Neuronal stem cell (in vitro differentiated cells): ENCODE measurements around the gene TMEM9.

ENCODE experiments used
- DNase-seq: peaks from one replicate; pipeline ENCODE4 v3.0.0-alpha.2; 2013; ENCODE audit warnings: low spot score
- H2AFZ ChIP-seq: one replicate; pipeline ENCODE4 v1.6.1; 2013; ENCODE audit warnings: mild to moderate bottlenecking, low read length, inconsistent platforms
- H2AK5ac ChIP-seq: 2 replicates; pipeline ENCODE4 v1.6.1; 2013; ENCODE audit warnings: low read depth, mild to moderate bottlenecking, inconsistent platforms, low read length, moderate library complexity, mixed read lengths
- H2BK120ac ChIP-seq: 2 replicates; pipeline ENCODE4 v1.6.1; 2013; ENCODE audit warnings: low read depth, mild to moderate bottlenecking, inconsistent platforms, low read length, moderate library complexity, mixed read lengths
- H2BK12ac ChIP-seq: one replicate; pipeline ENCODE4 v1.6.1; 2013; ENCODE audit warnings: low read length, inconsistent platforms
- H2BK15ac ChIP-seq: 2 replicates; pipeline ENCODE4 v1.6.1; 2013; ENCODE audit warnings: mild to moderate bottlenecking, low read length, inconsistent platforms, mixed read lengths
- H2BK5ac ChIP-seq: one replicate; pipeline ENCODE4 v1.6.1; 2013; ENCODE audit warnings: inconsistent platforms, mild to moderate bottlenecking, low read length, moderate library complexity
- H3K14ac ChIP-seq: one replicate; pipeline ENCODE4 v1.6.1; 2013; ENCODE audit warnings: low read length, inconsistent platforms
- H3K18ac ChIP-seq: 2 replicates; pipeline ENCODE4 v1.6.1; 2013; ENCODE audit warnings: low read length, inconsistent platforms
- H3K23ac ChIP-seq: 2 replicates; pipeline ENCODE4 v1.6.1; 2013; ENCODE audit warnings: low read depth, mild to moderate bottlenecking, mixed read lengths, low read length, inconsistent platforms; ENCODE audit not compliant: poor library complexity
- H3K27ac ChIP-seq: replicated peaks from 3 replicates; pipeline ENCODE4 v1.5.1; 2013; ENCODE audit warnings: low read length, inconsistent platforms
- H3K27me3 ChIP-seq, 3 experiments: 2 replicates each; pipeline ENCODE4 v1.6.1; 2013; ENCODE audit warnings: low read length in 3 of 3, mild to moderate bottlenecking in 2 of 3, inconsistent platforms in 1 of 3, low read depth in 1 of 3, mixed read lengths in 1 of 3, moderate library complexity in 1 of 3; ENCODE audit not compliant: control insufficient read depth in 3 of 3, insufficient read depth in 3 of 3
- H3K36me3 ChIP-seq, 2 donors: replicated peaks in 1 of 2; 2 replicates each; pipeline ENCODE4 v1.6.1; 2013; ENCODE audit warnings: low read length in 2 of 2; ENCODE audit not compliant: control insufficient read depth in 2 of 2, insufficient read depth in 2 of 2
- H3K4ac ChIP-seq: 2 replicates; pipeline ENCODE4 v1.6.1; 2013; ENCODE audit warnings: inconsistent platforms, mild to moderate bottlenecking, low read length, moderate library complexity
- H3K4me1 ChIP-seq, 2 donors: 1 replicate in 1 of 2; 2 replicates in 1 of 2; pipeline ENCODE4 v1.6.1; 2013; ENCODE audit warnings: low read length in 2 of 2, low read depth in 1 of 2; ENCODE audit not compliant: control insufficient read depth in 2 of 2, insufficient read depth in 1 of 2
- H3K4me2 ChIP-seq: one replicate; pipeline ENCODE4 v1.6.1; 2013; ENCODE audit warnings: mild to moderate bottlenecking, low read length, inconsistent platforms; ENCODE audit not compliant: insufficient read depth, poor library complexity, severe bottlenecking
- H3K4me3 ChIP-seq, 2 donors: 2 replicates each; pipeline ENCODE4 v1.5.1; 2013; ENCODE audit warnings: low read length in 2 of 2, mild to moderate bottlenecking in 2 of 2, inconsistent platforms in 1 of 2, moderate library complexity in 1 of 2
- H3K79me1 ChIP-seq: one replicate; pipeline ENCODE4 v1.6.1; 2013; ENCODE audit warnings: low read depth, mild to moderate bottlenecking, inconsistent platforms, low read length, moderate library complexity
- H3K9ac ChIP-seq: one replicate; pipeline ENCODE4 v1.6.1; 2013; ENCODE audit warnings: mild to moderate bottlenecking, low read depth, low read length, inconsistent platforms; ENCODE audit not compliant: poor library complexity
- H3K9me3 ChIP-seq, 2 donors: replicated peaks in 1 of 2; 2 replicates each; pipeline versions ENCODE3 to v1.6.1; 2013; ENCODE audit warnings: low read length in 2 of 2, mild to moderate bottlenecking in 2 of 2, inconsistent platforms in 1 of 2, low read depth in 1 of 2, mixed read lengths in 1 of 2, moderate library complexity in 1 of 2; ENCODE audit not compliant: control insufficient read depth in 2 of 2, insufficient read depth in 1 of 2
- H4K8ac ChIP-seq: one replicate; pipeline ENCODE4 v1.6.1; 2013; ENCODE audit warnings: low read depth, mild to moderate bottlenecking, inconsistent platforms, low read length, moderate library complexity
- H4K91ac ChIP-seq: one replicate; pipeline ENCODE4 v1.6.1; 2013; ENCODE audit warnings: low read length, low read depth, mild to moderate bottlenecking, inconsistent platforms; ENCODE audit not compliant: poor library complexity
- WGBS, 2 donors: extraction: QIAGEN DNeasy Blood & Tissue Kit; methylation state at CpG; one replicate each; pipeline ENCODE4 v1.1.7; 2013; ENCODE audit warnings: missing lambda C conversion rate in 2 of 2, mixed read lengths in 1 of 2; ENCODE audit not compliant: insufficient read length in 2 of 2, insufficient replicate concordance in 1 of 2; ENCODE audit errors: extremely low coverage in 2 of 2; 5-methylcytosine and 5-hydroxymethylcytosine counted together

The TMEM9 gene

DNA sequence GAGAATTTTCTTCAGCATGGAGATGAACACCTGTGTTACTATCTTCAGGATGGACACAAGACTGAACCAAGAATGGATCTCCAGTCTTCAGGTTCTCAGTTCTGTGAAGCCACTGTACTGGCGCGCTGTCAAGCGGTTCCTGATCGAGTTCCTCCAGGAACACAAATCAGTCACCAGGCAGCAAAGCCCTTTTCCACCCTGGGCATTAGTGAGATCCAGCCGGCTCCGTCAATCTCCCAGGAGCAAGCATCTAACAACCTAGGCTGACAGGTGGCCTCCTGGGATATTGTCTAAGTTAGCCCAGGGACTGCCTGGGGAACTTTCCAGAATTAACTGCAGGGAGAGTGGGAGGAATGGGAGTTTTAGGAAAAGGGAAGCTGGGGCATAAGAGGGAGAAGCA, 26.6 kb upstream of the TMEM9 start:
- Histone ChIP-seq H3K14ac (no peak overlapping the region), H3K4ac (no peak overlapping the region), H2BK12ac (no peak overlapping the region), H3K4me2 (no peak overlapping the region), H3K9ac (no peak overlapping the region), H4K8ac (no peak overlapping the region), H3K9me3 (no peaks in the 10 kb centered on the region), H3K18ac (no peak overlapping the region), H2BK120ac (no peak overlapping the region), H3K27ac (no peak overlapping the region), H3K79me1 (no peaks in the 10 kb centered on the region), H2BK5ac (no peak overlapping the region), H3K23ac (no peak overlapping the region), H4K91ac (no peak overlapping the region), H3K36me3 (no peaks in the 10 kb centered on the region), H2AK5ac (no peak overlapping the region), H3K27me3 (peaks cover 0 to 58% (median 0%) of the 10 kb centered on the region in 3 experiments), H2AFZ (no peak overlapping the region), H2BK15ac (no peak overlapping the region), H3K4me3 (no peak overlapping the region), H3K4me1 (peaks cover 4% of the 10 kb centered on the region in 2 donors)
- WGBS, 2 donors: no CpG with 5 or more reads among the region's 6 CpGs
- no peak for DNase-seq

DNA sequence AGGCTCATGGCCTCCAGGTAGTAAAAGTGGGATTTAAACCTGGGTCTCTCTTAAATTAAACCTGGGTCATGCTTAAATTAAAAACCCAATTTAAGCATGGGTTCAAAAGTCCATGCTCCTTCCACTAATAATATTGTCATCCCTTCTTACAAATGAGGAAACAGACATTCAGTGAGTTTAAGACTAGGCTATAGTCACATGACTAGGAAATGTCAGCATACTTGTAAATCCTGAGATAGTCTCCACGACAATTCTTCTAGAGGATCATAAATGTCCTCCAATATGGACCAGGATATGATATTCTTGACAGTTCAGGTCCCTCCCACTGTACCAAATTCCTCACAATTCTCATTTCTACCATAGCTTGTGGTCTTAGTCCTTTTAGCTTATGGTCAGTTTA, 25.9 kb upstream of the TMEM9 start:
- Histone ChIP-seq H2AK5ac (no peak overlapping the region), H3K9me3 (no peaks in the 10 kb centered on the region), H2AFZ (no peak overlapping the region), H4K91ac (no peak overlapping the region), H4K8ac (no peak overlapping the region), H3K18ac (no peak overlapping the region), H3K4me2 (no peak overlapping the region), H2BK12ac (no peak overlapping the region), H2BK120ac (no peak overlapping the region), H3K27me3 (peaks cover 0 to 59% (median 0%) of the 10 kb centered on the region in 3 experiments), H3K14ac (no peak overlapping the region), H3K4me3 (no peak overlapping the region), H3K4ac (no peak overlapping the region), H3K79me1 (no peaks in the 10 kb centered on the region), H3K4me1 (peaks cover 4% of the 10 kb centered on the region in 2 donors), H3K27ac (no peak overlapping the region), H3K23ac (no peak overlapping the region), H2BK5ac (no peak overlapping the region), H3K9ac (no peak overlapping the region), H3K36me3 (no peaks in the 10 kb centered on the region), H2BK15ac (no peak overlapping the region)
- WGBS, 2 donors: no CpG with 5 or more reads among the region's 1 CpG
- no peak for DNase-seq

DNA sequence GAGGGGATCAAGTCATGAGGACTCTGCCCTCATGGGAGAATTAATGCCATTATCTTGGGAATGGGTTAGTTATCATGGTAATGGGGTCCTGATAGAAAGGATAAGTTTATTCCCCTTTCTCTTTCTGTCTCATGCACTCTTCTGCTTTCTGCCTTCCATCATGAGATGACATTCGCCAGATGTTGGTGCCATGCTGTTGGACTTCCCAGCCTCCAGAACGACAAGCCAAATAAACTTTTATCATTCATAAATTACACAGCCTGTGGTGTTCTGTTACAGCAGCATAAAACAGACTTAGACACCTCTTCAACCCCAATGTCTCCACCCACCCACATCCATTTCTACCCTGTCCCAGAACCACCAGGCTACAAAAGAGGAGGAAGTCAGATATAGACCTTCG, 24.4 kb upstream of the TMEM9 start:
- H3K9me3 ChIP-seq: no peaks in the 10 kb centered on the region
- no peaks in the 10 kb centered on the region for H3K36me3 ChIP-seq
- H3K4me1 ChIP-seq: peaks cover 0 to 1% of the 10 kb centered on the region in 2 donors
- H3K9ac ChIP-seq: no peak overlapping the region
- H3K4me2 ChIP-seq: no peak overlapping the region
- no peaks in the 10 kb centered on the region for H3K79me1 ChIP-seq
- peaks cover 0 to 56% (median 0%) of the 10 kb centered on the region in 3 experiments for H3K27me3 ChIP-seq
- no peak overlapping the region for H4K91ac ChIP-seq
- no peak overlapping the region for H2AFZ ChIP-seq
- no peak overlapping the region for H2BK120ac ChIP-seq
- H3K23ac ChIP-seq: no peak overlapping the region
- no peak overlapping the region for H2AK5ac ChIP-seq
- H3K18ac ChIP-seq: no peak overlapping the region
- WGBS, 2 donors: no CpG with 5 or more reads among the region's 3 CpGs
- H3K4me3 ChIP-seq: no peak overlapping the region
- H3K27ac ChIP-seq: no peak overlapping the region
- no peak overlapping the region for H3K14ac ChIP-seq
- no peak overlapping the region for H2BK15ac ChIP-seq
- H3K4ac ChIP-seq: no peak overlapping the region
- DNase-seq: no peak
- H2BK12ac ChIP-seq: no peak overlapping the region
- H4K8ac ChIP-seq: no peak overlapping the region
- H2BK5ac ChIP-seq: no peak overlapping the region

DNA sequence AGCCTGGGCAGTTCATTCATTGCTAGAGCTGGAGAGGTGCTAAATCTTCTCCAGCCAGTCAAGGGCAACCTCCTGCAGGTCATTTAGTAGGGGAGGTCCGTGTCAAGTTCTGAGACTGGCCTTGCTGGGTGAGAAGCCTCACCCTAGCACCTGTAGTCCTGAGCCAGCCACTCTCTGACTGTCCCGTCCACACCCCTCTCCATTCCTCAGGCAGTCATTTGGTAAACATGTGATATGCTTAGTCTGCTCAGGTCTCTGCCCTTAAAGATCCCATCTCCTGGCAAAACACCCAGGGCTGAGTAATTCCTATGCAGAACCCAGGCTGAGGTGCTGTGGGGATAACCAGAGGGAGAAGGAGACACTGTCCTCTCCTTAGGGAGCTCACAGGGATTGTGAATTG, 22.7 kb upstream of the TMEM9 start:
- no peak overlapping the region for H2AK5ac ChIP-seq
- H2BK12ac ChIP-seq: no peak overlapping the region
- no peaks in the 10 kb centered on the region for H3K9me3 ChIP-seq
- H2BK120ac ChIP-seq: no peak overlapping the region
- H4K8ac ChIP-seq: no peak overlapping the region
- no peaks in the 10 kb centered on the region for H3K36me3 ChIP-seq
- H3K27ac ChIP-seq: no peak overlapping the region
- H3K23ac ChIP-seq: no peak overlapping the region
- no peak for DNase-seq
- H2BK5ac ChIP-seq: no peak overlapping the region
- no peak overlapping the region for H2BK15ac ChIP-seq
- WGBS, 2 donors: no CpG with 5 or more reads among the region's 2 CpGs
- H3K14ac ChIP-seq: no peak overlapping the region
- no peak overlapping the region for H4K91ac ChIP-seq
- peaks cover 0 to 1% of the 10 kb centered on the region in 2 donors for H3K4me1 ChIP-seq
- no peak overlapping the region for H3K4ac ChIP-seq
- peaks cover 0 to 49% (median 0%) of the 10 kb centered on the region in 3 experiments for H3K27me3 ChIP-seq
- no peak overlapping the region for H3K9ac ChIP-seq
- no peak overlapping the region for H3K4me2 ChIP-seq
- H2AFZ ChIP-seq: no peak overlapping the region
- H3K4me3 ChIP-seq: no peak overlapping the region
- no peaks in the 10 kb centered on the region for H3K79me1 ChIP-seq
- no peak overlapping the region for H3K18ac ChIP-seq
